Loucy (cell line): Measurements from ENCODE around the gene CYTH1.

ENCODE experiments used
- H2AFZ ChIP-seq: fragments of 200-600 bp; sonication (generic); 2 replicates; pipeline ENCODE4 v1.6.0; 2016; ENCODE audit warnings: antibody characterized with exemption, mild to moderate bottlenecking, low read length, moderate library complexity
- H3F3A ChIP-seq: fragments of 200-600 bp; 2 replicates; pipeline ENCODE4 v1.6.0; 2016; ENCODE audit warnings: antibody characterized with exemption, low read depth, mild to moderate bottlenecking
- H3K27me3 ChIP-seq: fragments of 200-600 bp; sonication (generic); 2 replicates; pipeline ENCODE4 v1.6.1; 2014; ENCODE audit warnings: low read length, mild to moderate bottlenecking; ENCODE audit not compliant: insufficient read depth, poor library complexity, severe bottlenecking
- H3K36me3 ChIP-seq: fragments of 200-600 bp; sonication (generic); 2 replicates; pipeline ENCODE4 v1.6.1; 2016; ENCODE audit warnings: low read length; ENCODE audit not compliant: insufficient read depth
- H3K4me1 ChIP-seq: fragments of 200-600 bp; sonication (generic); 2 replicates; pipeline ENCODE4 v1.5.1; 2014; ENCODE audit warnings: low read length, mild to moderate bottlenecking; ENCODE audit not compliant: insufficient read depth, poor library complexity, severe bottlenecking
- H3K4me2 ChIP-seq: fragments of 200-600 bp; sonication (generic); 2 replicates; pipeline ENCODE4 v1.6.0; 2014; ENCODE audit warnings: antibody characterized with exemption, low read length, low read depth, mild to moderate bottlenecking; ENCODE audit not compliant: poor library complexity, severe bottlenecking
- H3K4me3 ChIP-seq: fragments of 200-600 bp; sonication (generic); 2 replicates; pipeline ENCODE4 v1.5.1; 2014; ENCODE audit warnings: low read length, mild to moderate bottlenecking, mixed read lengths; ENCODE audit not compliant: poor library complexity, severe bottlenecking
- H3K79me2 ChIP-seq: fragments of 200-600 bp; sonication (generic); 2 replicates; pipeline ENCODE4 v1.6.1; 2014; ENCODE audit warnings: low read length; ENCODE audit not compliant: insufficient read depth
- H3K9ac ChIP-seq: fragments of 200-600 bp; sonication (generic); 2 replicates; pipeline ENCODE4 v1.6.0; 2014; ENCODE audit warnings: mild to moderate bottlenecking, low read depth, low read length, moderate library complexity; ENCODE audit not compliant: poor library complexity, severe bottlenecking
- H3K9me2 ChIP-seq: fragments of 200-600 bp; sonication (generic); replicated peaks from 2 replicates; pipeline ENCODE4 v1.6.1; 2016; ENCODE audit warnings: low read depth, low read length, mixed read lengths
- H3K9me3 ChIP-seq: fragments of 200-600 bp; sonication (generic); 2 replicates; pipeline ENCODE4 v1.6.1; 2014; ENCODE audit warnings: mild to moderate bottlenecking, antibody characterized with exemption, low read length, low read depth; ENCODE audit not compliant: insufficient read depth
- H4K20me1 ChIP-seq: fragments of 200-600 bp; sonication (generic); 2 replicates; pipeline ENCODE4 v1.6.0; 2014; ENCODE audit warnings: antibody characterized with exemption, low read length, mild to moderate bottlenecking; ENCODE audit not compliant: insufficient read depth, poor library complexity, severe bottlenecking
- EZH2phosphoT487 ChIP-seq: fragments of 200-600 bp; IDR thresholded peaks from 2 replicates; pipeline ENCODE4 v1.6.1; 2018; ENCODE audit warnings: antibody characterized with exemption, mild to moderate bottlenecking, moderate library complexity, borderline replicate concordance
- TF ChIP-seq, protein P1 (sequence below): fragments of 200-600 bp; sonication (generic); conservative IDR thresholded peaks from 2 replicates; pipeline ENCODE4 v1.5.1; 2014; ENCODE audit warnings: mild to moderate bottlenecking, antibody characterized with exemption, low read length

Gene CYTH1

DNA sequence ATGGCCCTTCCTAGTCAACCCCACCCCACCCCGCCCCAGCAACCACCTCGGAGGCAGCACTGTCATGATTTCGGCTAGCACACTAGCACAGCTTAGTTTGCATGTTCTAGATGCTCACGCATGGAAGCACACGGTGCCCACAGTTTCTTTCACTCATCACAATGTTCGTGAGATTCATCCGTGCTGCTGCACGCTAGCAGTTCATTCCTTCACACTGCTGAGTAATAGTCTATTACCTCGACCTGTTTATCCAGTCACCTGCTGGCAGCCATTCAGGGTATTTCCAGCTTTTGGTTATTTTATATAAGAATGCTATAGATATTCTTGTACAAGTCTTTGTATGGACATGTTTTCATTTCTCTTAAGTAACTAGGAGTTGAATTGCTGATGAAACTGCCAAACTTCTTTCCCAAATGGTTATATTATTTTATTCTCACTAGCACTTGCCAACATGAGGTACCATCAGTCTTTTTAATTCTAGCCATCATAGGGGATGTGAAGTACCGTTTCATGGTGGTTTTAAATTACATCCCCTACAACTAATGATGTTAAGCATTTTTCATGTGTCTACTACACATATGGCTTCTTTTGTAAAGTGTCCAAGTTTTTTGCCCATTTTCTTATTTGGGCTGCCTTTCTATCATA is 75.7 kb downstream of the CYTH1 start:
- Histone ChIP-seq H3K4me1 (no peaks in the 10 kb centered on the region), H4K20me1 (peaks cover 20% of the 10 kb centered on the region), H3K9ac (no peak overlapping the region), H2AFZ (no peak overlapping the region), H3K27me3 (no peaks in the 10 kb centered on the region), H3K36me3 (peaks cover 76% of the 10 kb centered on the region), H3K9me3 (no peaks in the 10 kb centered on the region), H3F3A (no peaks in the 10 kb centered on the region), H3K4me2 (no peak overlapping the region), H3K79me2 (peaks cover 53% of the 10 kb centered on the region), H3K4me3 (no peak overlapping the region), H3K9me2 (no peaks in the 10 kb centered on the region)
- TF ChIP-seq, protein P1, sequence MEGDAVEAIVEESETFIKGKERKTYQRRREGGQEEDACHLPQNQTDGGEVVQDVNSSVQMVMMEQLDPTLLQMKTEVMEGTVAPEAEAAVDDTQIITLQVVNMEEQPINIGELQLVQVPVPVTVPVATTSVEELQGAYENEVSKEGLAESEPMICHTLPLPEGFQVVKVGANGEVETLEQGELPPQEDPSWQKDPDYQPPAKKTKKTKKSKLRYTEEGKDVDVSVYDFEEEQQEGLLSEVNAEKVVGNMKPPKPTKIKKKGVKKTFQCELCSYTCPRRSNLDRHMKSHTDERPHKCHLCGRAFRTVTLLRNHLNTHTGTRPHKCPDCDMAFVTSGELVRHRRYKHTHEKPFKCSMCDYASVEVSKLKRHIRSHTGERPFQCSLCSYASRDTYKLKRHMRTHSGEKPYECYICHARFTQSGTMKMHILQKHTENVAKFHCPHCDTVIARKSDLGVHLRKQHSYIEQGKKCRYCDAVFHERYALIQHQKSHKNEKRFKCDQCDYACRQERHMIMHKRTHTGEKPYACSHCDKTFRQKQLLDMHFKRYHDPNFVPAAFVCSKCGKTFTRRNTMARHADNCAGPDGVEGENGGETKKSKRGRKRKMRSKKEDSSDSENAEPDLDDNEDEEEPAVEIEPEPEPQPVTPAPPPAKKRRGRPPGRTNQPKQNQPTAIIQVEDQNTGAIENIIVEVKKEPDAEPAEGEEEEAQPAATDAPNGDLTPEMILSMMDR: no peak
- TF ChIP-seq EZH2phosphoT487: no peak

DNA sequence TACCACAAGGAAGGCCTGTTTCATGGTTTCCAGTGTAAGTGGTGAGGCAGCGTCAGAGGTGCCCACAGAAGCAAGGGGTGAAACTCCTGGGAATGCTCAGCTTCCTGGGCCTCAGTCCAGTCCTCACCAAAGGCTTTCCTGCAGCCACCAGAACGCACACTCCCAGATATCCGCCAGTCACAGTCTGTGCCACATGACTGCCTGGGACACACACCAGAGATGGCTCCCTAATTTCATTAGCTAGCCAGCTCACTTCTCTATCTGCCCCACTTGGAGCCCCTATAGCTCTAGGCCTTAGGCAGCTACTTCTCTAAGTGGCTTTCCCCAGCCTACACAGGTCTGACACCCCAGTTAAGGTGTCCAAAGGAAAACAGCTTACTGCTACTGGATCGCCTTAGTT is 77.0 kb downstream of the CYTH1 start:
- no peaks in the 10 kb centered on the region for H3K27me3 ChIP-seq
- no peak overlapping the region for H2AFZ ChIP-seq
- H3K9me2 ChIP-seq: no peaks in the 10 kb centered on the region
- peaks cover 88% of the 10 kb centered on the region for H3K36me3 ChIP-seq
- peaks cover 17% of the 10 kb centered on the region for H4K20me1 ChIP-seq
- peaks cover 42% of the 10 kb centered on the region for H3K79me2 ChIP-seq
- H3K9me3 ChIP-seq: no peaks in the 10 kb centered on the region
- TF ChIP-seq EZH2phosphoT487: no peak
- TF ChIP-seq, protein P1: no peak
- H3K9ac ChIP-seq: no peak overlapping the region
- no peak overlapping the region for H3K4me3 ChIP-seq
- no peaks in the 10 kb centered on the region for H3K4me1 ChIP-seq
- no peak overlapping the region for H3K4me2 ChIP-seq
- H3F3A ChIP-seq: no peaks in the 10 kb centered on the region

DNA sequence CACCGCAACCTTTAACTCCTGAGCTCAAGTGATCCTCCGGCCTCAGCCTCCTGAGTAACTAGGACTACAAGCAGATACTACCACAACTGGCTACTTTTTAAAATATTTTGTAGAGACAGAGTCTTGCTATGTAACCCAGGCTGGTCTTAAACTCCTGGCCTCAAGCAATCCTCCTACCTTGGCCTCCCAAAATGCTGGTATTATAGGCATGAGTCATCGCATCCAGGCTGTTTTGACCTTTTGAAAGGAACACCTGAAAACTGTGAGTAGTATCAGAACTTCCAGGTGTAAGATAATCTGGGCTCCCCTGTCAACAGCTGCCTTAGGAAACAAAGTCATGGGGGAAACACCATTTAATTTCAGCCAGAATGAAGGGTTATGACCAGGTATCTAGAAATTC is 77.5 kb downstream of the CYTH1 start:
- H3K9me3 ChIP-seq: no peaks in the 10 kb centered on the region
- H3K9me2 ChIP-seq: no peaks in the 10 kb centered on the region
- no peak overlapping the region for H3K4me3 ChIP-seq
- no peaks in the 10 kb centered on the region for H3F3A ChIP-seq
- H3K36me3 ChIP-seq: peaks cover 92% of the 10 kb centered on the region
- TF ChIP-seq, protein P1: no peak
- TF ChIP-seq EZH2phosphoT487: no peak
- no peaks in the 10 kb centered on the region for H3K4me1 ChIP-seq
- peaks cover 12% of the 10 kb centered on the region for H4K20me1 ChIP-seq
- no peak overlapping the region for H3K4me2 ChIP-seq
- H2AFZ ChIP-seq: no peak overlapping the region
- peaks cover 37% of the 10 kb centered on the region for H3K79me2 ChIP-seq
- H3K9ac ChIP-seq: no peak overlapping the region
- no peaks in the 10 kb centered on the region for H3K27me3 ChIP-seq
